Activated gamma-delta T cell treated with Interleukin-2 at 50 U/mL for 16 hours (primary cell): ENCODE data around the gene PIEZO1.
"Not testable (repeated sequence)": the region's sequence is repeated elsewhere in the genome, so short reads cannot be mapped to it uniquely, and the experiment has no call there.

Source experiments
- DNase-seq: peaks from one replicate; pipeline ENCODE4 v3.0.0-alpha.2; 2020

PIEZO1 gene

DNA sequence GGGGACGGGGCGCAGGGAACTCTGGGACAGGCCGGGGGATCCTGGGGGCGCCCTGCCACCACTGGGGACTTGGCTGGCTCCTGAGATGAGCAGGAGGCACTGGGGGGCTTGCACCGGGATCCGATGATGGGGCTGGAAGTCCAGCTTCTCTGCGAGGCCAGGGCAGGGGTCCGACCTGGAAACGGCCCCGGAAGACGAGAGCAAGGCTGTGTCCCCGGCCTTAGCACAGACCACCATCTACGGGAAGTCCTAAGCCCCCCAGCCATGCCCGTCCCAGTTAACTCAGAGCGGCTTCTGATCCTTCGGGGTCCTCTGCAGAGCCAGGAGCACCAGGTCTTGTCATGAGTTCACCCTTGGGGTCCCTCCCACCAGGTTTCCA, 19.1 kb upstream of the PIEZO1 start:
- no peak for DNase-seq

- DNase-seq, result peak; percentile 81
Observed at GRCh38 chr16:88803264-88803987, 18.4 kb upstream of the PIEZO1 start, which contains the start of gene CDT1. Gene CDT1 (plus strand): TSS chr16:88803789. CDS start chr16:88803832, 43 bp downstream.

GRCh38 chr16:88800277-88800592, 15.2 kb upstream of the PIEZO1 start:
- DNase-seq, result no peak

GRCh38 chr16:88799569-88800276, 14.7 kb upstream of the PIEZO1 start:
- no peak for DNase-seq

DNA sequence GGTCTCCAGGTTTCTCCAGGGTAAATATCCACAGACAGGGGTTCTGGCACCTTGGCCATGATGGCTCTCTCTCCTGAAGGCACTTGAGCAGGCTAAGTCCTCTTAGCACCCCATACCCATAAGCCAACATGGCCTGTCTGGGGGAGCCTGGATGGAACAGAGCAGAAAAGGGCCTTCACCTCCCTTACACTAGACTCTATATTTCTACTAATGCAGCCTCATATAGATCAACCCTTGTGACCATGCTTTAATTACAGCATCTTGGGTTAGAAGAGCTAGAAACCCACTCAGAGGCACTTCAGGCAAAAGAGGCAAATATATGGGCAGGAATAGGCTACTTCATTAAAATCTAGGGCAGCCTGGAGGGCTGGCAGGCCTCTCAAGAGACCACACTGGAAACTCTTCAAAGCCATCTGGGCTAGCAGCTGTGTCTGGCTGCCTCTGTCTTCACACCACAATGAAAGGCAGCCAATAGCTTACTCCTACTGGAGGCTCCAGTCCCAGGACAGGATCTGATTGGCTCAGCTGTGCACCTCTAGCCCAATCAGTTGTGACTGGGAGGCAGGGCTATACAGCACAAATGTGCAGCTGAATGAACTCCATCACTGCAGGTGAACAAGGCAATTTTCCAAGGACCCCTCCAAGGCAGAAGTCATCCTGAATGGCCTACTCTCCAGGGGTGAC, 13.9 kb upstream of the PIEZO1 start:
- DNase-seq, result no peak

DNA sequence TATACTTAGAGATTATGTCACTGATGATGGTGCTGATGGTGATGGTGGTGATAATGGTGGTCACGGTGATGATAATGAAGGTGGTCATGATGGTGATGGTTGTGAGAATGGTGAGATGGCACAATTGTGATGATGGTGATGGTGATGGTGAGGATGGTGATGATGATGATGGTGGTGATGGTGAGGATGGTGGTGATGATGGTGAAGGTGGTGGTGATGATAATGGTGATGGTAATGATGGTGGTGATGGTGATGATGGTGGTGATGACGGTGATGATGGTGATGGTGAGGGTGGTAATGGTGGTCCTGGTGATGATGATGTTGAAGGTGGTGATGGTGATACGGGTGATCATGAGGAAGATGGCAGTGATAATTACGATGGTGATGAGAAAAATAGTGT, 13.1 kb upstream of the PIEZO1 start:
- no peak for DNase-seq

GRCh38 chr16:88796278-88796677, 11.3 kb upstream of the PIEZO1 start:
- DNase-seq, result no peak

GRCh38 chr16:88793251-88793954, 8.4 kb upstream of the PIEZO1 start:
- DNase-seq, result no peak

- DNase-seq, result no peak
Observed at GRCh38 chr16:88792668-88793250, 7.7 kb upstream of the PIEZO1 start.

DNA sequence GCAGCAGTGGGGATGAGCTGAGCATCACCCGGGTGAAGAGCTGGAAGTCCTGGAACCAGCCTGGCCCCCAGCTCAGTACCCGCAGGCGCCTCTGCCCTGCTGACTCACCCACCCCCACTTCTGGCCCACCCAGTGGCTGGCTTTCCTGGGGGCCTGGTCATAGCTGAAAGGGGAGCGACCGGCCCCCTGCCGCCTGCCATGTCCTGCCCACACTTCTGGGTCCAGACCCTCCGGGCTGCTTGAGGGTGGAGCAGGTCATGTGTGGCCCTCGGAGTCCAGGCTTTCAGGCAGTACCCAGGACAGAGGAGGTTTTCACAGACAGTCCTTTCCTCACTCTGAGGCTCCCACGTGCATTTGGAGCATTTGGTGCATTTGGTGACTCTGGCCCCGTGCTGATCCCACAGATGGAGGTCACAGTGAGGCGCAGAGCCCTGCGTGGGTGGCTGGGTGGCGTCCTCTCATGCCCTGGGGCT, 7.1 kb upstream of the PIEZO1 start:
- DNase-seq, result no peak

DNA sequence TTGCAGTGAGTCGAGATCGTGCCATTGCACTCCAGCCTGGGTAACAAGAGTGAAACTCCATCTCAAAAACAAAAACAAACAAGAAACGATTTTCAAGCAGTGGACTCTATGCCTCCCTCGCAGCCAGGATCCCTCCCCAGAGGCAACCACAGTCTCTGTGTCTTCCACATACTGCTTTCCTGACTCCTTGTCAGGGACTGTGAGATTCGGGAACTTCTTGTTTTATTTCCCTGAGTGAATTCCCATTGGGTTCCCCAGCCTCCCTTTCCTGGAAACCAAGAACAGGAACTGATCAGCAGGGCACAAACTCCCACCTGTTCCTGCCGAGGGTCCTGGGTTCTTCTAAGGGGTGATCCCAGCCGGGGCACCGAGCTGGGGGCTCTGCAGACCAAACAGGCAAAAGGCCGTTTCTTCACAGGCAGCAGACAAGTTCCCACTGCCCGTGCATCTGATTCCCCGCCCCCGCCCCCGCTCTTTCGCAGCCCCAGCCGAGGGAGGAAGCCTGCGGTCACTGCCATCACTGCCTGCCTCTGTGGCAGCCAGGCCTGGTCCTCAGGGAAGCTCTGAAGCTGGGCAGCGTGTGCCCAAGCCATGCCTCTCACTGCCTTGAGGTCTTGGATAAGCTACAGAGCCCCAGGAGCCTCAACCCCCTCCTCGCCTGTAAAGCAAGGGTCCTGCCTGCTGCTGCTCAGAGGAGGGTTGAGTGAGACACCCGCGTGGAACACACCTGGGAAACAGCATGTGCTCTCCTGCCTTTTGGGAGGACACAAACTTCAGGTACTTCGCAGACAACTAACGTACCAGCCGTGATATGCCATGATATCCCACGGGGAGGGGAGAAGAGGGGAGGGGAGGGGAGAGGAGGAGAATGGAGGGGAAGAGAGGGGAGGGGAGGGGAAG, 5.5 kb upstream of the PIEZO1 start:
- peak; percentile 60 for DNase-seq

- no peak for DNase-seq
Observed at GRCh38 chr16:88789594-88789993, 4.6 kb upstream of the PIEZO1 start.

DNA sequence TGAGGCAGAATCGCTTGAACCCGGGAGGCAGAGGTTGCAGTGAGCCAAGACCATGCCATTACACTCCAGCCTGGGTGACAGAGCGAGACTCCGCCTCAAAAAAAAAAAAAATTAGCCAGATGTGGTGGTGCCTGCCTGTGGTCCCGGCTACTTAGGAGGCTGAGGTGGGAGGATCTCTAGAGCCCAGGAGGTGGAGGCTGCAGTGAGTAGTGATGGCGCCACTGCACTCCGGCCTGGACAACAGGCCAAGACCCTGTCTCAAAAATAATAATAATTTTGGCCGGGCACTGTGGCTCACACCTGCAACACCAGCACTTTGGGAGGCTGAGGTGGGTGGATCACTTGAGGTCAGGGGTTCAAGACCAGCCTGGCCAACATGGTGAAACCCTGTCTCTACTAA, 3.7 kb upstream of the PIEZO1 start:
- not testable (repeated sequence) for DNase-seq

GRCh38 chr16:88787579-88788314, 2.7 kb upstream of the PIEZO1 start:
- DNase-seq, result no peak

GRCh38 chr16:88784856-88785105, 239 bp downstream of the PIEZO1 start:
- DNase-seq, result no peak

DNA sequence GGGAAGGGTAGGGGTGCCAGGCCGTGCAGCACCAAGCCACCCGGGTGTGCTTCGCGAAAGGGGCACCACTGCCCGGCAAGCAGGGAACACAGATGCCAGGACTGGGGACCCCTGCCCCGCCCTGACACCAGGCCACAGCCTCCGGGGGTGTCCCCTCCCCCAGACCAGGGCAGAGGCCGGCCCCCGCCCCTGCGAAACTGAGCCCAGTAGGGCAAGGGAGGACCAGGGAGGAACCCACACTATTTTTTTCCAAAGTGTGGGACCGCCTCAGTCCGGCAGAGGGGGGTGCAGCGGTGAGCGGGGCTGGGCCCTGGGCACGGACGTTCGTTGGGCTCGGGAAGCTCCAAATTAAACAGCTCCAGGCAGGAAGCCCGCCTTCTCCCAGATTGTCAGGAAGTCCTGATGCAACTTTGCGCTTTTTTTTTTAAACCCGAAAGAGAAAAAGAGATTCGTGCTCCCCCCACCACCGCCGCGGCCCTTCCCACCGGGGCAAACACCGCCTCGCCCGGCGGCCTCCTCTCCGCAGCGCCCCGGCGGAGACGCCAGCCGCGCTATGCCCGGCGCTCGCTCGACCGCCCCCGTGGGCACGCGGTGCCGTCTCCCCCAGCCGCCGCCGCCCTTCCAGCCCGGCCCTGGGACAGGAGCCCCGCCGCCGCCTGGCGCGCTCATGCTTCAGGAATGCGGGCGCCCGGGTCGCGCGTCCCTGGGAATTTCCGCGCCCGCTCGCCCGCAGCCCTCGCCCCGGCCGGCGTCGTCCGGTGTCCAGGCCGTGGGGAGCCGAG, 755 bp downstream of the PIEZO1 start:
- no peak for DNase-seq

- no peak for DNase-seq
Observed at GRCh38 chr16:88783391-88784073, 1.5 kb downstream of the PIEZO1 start.

GRCh38 chr16:88782454-88783390, 2.3 kb downstream of the PIEZO1 start:
- peak; percentile 35 for DNase-seq
